ENCODE results near the gene TENM3. TPM values are rescaled to one million over a fixed set of nuclear protein-coding genes. Genes with fewer than 3 reads are reported as not detected.

TENM3 gene
- total and polyA plus RNA-seq, 12 donors, result 2.6 to 54.4 (median 42.8) TPM

DNA sequence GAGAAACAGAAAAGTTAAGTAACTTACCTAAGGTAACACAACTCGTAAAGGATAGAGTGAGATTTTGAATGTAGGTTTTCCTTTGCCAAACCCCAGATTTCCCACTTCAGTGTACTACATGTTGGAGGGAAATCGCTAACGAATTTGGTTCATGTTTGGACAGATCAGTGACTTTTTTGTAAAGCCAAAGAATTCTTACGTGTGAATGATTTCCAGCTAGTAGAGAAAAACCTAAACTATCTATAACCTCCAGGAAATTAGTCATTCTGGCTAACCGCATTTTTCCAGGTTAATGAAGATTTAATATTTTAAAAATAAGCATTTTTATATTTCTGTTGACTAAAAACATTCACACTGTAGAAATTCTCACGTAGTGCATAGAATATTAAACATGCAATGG, 7.2 kb downstream of the TENM3 start:
- H3K27ac ChIP-seq, result no peak overlapping the region
- H3K4me1 ChIP-seq (replicated peaks in 1 of 2), result no peaks in the 10 kb centered on the region
- DNase-seq, result no peak
- no peak overlapping the region for H3K4me3 ChIP-seq
- no peaks in the 10 kb centered on the region for H3K36me3 ChIP-seq (replicated peaks in 1 of 2)
- no peaks in the 10 kb centered on the region for H3K27me3 ChIP-seq
- H3K9me3 ChIP-seq (replicated peaks in 1 of 3), result no peaks in the 10 kb centered on the region
- no peak for TF ChIP-seq POLR2A (IDR thresholded peaks at IDR 0.05)
- TF ChIP-seq CTCF (IDR thresholded peaks at IDR 0.05), result no peak
- WGBS, 4 donors, result 92 to 94% (median 93%) methylated on average over 6 of the region's 6 CpGs
- intact Hi-C loops (cut with DNase I), result no loop called here

DNA sequence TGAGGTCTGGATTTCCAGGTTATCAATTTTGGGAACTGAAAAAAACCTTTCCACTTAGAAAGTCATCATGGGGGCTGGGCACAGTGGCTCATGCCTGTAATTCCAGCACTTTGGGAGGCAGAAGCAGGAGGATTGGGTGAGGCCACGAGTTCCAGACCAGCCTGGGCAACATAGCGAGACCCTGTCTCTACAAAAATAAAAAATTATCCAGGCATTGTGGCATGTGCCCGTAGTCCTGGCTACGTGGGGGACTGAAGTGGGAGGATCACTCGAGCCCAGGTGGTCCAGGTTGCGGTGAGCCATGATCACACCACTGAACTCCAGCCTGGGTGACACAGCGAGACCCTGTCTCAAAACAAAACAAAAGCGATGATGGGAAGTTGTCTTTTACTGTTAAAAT, 7.9 kb downstream of the TENM3 start:
- WGBS, 4 donors, result 90 to 97% (median 93%) methylated on average over 8 of the region's 8 CpGs

GRCh38 chr4:182252220-182252619, 9.0 kb downstream of the TENM3 start:
- WGBS, 4 donors, result 89 to 92% (median 91%) methylated on average over 4 of the region's 4 CpGs
- H3K27me3 ChIP-seq, result no peaks in the 10 kb centered on the region
- H3K27ac ChIP-seq, result no peak overlapping the region
- H3K4me3 ChIP-seq, result no peak overlapping the region
- no peak for TF ChIP-seq CTCF (IDR thresholded peaks at IDR 0.05)
- TF ChIP-seq POLR2A (IDR thresholded peaks at IDR 0.05), result no peak
- H3K36me3 ChIP-seq (replicated peaks in 1 of 2), result no peaks in the 10 kb centered on the region
- no peak for DNase-seq
- no peaks in the 10 kb centered on the region for H3K9me3 ChIP-seq (replicated peaks in 1 of 3)
- H3K4me1 ChIP-seq (replicated peaks in 1 of 2), result no peaks in the 10 kb centered on the region
- intact Hi-C loops (cut with DNase I), result no loop called here

More for the DNA sequence above, 7.9 kb downstream of the TENM3 start:
- intact Hi-C loops (cut with DNase I), result no loop called here
- Histone ChIP-seq H3K36me3 (replicated peaks in 1 of 2) (no peaks in the 10 kb centered on the region), H3K27ac (no peak overlapping the region), H3K27me3 (no peaks in the 10 kb centered on the region), H3K9me3 (replicated peaks in 1 of 3) (no peaks in the 10 kb centered on the region), H3K4me3 (no peak overlapping the region), H3K4me1 (replicated peaks in 1 of 2) (no peaks in the 10 kb centered on the region)
- no peak for TF ChIP-seq POLR2A (IDR thresholded peaks at IDR 0.05)
- DNase-seq, result no peak

GRCh38 chr4:182254026-182254780, 11.0 kb downstream of the TENM3 start:
- Histone ChIP-seq H3K27me3 (no peaks in the 10 kb centered on the region), H3K9me3 (replicated peaks in 1 of 3) (no peaks in the 10 kb centered on the region), H3K27ac (no peak overlapping the region), H3K4me1 (replicated peaks in 1 of 2) (no peaks in the 10 kb centered on the region), H3K4me3 (no peak overlapping the region), H3K36me3 (replicated peaks in 1 of 2) (no peaks in the 10 kb centered on the region)
- no peak for DNase-seq
- TF ChIP-seq CTCF (IDR thresholded peaks at IDR 0.05) (no peak), POLR2A (IDR thresholded peaks at IDR 0.05) (no peak)
- intact Hi-C loops (cut with DNase I), result no loop called here
- WGBS, 4 donors, result 81 to 86% (median 83%) methylated on average over 10 of the region's 10 CpGs

Measured in adrenal gland (tissue), 12 donors.